ENCODE results near the gene CYP26B1.

DNA sequence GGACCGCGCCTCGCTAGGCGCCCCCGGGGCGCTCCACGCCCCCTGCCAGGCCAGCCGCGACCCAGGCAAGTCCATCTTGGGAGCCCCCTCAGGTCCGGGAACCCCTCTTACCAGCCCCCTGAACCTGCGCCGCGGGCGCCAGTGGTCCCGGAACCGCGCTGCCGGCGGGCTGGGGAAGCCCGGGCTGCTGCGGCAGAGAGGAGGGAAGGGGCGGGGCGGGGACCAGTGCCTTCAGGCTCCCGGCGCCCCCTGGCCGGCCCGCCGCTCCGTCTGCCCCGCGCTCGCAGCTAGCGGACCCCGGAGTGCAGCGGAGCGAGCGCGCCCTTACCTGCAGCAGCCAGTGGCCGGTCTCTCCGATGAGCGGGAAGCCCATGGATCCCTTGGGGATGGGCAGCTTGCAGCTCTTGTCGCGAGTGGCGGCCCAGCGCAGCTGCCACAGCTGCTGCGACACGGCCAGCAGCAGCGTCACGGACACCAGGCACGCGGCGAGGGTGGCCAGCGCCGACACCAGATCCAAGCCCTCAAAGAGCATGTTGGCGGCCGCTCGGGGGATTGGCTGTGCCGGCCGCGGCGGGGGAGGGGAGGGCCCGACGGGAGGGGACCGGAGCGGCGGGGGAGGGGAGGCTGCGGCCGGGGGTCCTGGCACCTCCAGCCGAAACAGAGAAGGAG lies at the start of gene CYP26B1:
- TF ChIP-seq, protein P1, sequence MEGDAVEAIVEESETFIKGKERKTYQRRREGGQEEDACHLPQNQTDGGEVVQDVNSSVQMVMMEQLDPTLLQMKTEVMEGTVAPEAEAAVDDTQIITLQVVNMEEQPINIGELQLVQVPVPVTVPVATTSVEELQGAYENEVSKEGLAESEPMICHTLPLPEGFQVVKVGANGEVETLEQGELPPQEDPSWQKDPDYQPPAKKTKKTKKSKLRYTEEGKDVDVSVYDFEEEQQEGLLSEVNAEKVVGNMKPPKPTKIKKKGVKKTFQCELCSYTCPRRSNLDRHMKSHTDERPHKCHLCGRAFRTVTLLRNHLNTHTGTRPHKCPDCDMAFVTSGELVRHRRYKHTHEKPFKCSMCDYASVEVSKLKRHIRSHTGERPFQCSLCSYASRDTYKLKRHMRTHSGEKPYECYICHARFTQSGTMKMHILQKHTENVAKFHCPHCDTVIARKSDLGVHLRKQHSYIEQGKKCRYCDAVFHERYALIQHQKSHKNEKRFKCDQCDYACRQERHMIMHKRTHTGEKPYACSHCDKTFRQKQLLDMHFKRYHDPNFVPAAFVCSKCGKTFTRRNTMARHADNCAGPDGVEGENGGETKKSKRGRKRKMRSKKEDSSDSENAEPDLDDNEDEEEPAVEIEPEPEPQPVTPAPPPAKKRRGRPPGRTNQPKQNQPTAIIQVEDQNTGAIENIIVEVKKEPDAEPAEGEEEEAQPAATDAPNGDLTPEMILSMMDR (IDR thresholded peaks at IDR 0.05), result no peak
- no peak for TF ChIP-seq POLR2A (IDR thresholded peaks at IDR 0.05)
